ENCODE results near the gene PTPN4. TPM values are rescaled to one million over a fixed set of nuclear protein-coding genes. Genes with fewer than 3 reads are reported as not detected.

PTPN4 gene
- total RNA-seq, 6 donors from 2014 or later: 15.3 to 112 (median 35.9) TPM

- peaks cover 0 to 21% (median 2%) of the 10 kb centered on the region in 4 donors for H3K4me1 ChIP-seq
- DNase-seq (no peak), ATAC-seq (ENCODE audit: low FRiP score in 2 of 2) (peak in 1 of 2 donors; percentile 50)
- 85 to 92% methylated on average over 15 of the region's 15 CpGs for WGBS, 2 donors
- no peaks in the 10 kb centered on the region for H3K27me3 ChIP-seq
- TF ChIP-seq EP300 (IDR thresholded peaks at IDR 0.05) (no peak), POLR2A (IDR thresholded peaks at IDR 0.05) (no peak)
- H3K36me3 ChIP-seq: no peaks in the 10 kb centered on the region
- no peaks in the 10 kb centered on the region for H3K9me3 ChIP-seq
- no peak overlapping the region for H3K4me3 ChIP-seq
- no peak overlapping the region for H3K27ac ChIP-seq
Measured at GRCh38 chr2:119746836-119747686, 12.7 kb upstream of the PTPN4 start.

- ATAC-seq (ENCODE audit: low FRiP score in 2 of 2) (peak in 1 of 2 donors; percentile 69), DNase-seq (no peak)
- Histone ChIP-seq H3K4me3 (no peak overlapping the region), H3K4me1 (peaks cover 0 to 21% (median 2%) of the 10 kb centered on the region in 4 donors), H3K9me3 (no peaks in the 10 kb centered on the region), H3K36me3 (no peaks in the 10 kb centered on the region), H3K27ac (no peak overlapping the region), H3K27me3 (no peaks in the 10 kb centered on the region)
- no peak for TF ChIP-seq POLR2A (IDR thresholded peaks at IDR 0.05)
- TF ChIP-seq POLR2AphosphoS5 (IDR thresholded peaks at IDR 0.05): no peak
- TF ChIP-seq CTCF (IDR thresholded peaks at IDR 0.05): no peak
- TF ChIP-seq EP300 (IDR thresholded peaks at IDR 0.05): no peak
- 82 to 92% methylated on average over 4 of the region's 4 CpGs for WGBS, 2 donors
Measured at GRCh38 chr2:119748135-119748534, 11.6 kb upstream of the PTPN4 start.

- Histone ChIP-seq H3K36me3 (no peaks in the 10 kb centered on the region), H3K27ac (no peak overlapping the region), H3K27me3 (no peaks in the 10 kb centered on the region), H3K4me3 (no peak overlapping the region), H3K9me3 (no peaks in the 10 kb centered on the region), H3K4me1 (peaks cover 0 to 13% (median 6%) of the 10 kb centered on the region in 4 donors)
- ATAC-seq (ENCODE audit: low FRiP score in 2 of 2) (no peak), DNase-seq (no peak)
- TF ChIP-seq POLR2AphosphoS5 (IDR thresholded peaks at IDR 0.05): no peak
- TF ChIP-seq POLR2A (IDR thresholded peaks at IDR 0.05): no peak
- TF ChIP-seq CTCF (IDR thresholded peaks at IDR 0.05): no peak
- TF ChIP-seq EP300 (IDR thresholded peaks at IDR 0.05): no peak
- 100% methylated on average over 1 of the region's 1 CpG for WGBS, 2 donors
Measured at GRCh38 chr2:119749477-119750012, 10.2 kb upstream of the PTPN4 start.

DNA sequence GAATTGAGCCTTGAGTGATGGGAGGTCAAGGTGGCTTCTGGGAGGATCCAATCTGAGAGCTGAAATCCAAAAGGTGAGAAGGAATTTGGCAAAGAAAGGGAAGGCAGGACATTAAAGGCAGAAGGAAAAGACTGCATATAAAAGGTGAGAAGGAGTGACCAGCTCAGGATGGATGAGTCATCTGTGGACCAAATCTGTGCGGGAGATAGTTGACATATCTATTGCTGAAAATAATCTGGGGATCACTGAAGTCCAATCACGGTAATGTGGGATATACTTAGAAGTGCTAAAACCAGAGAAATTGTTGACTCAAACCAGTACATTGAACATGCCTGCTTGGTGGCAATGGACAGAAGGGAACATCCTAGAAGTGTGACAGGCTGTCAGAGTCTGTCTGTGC is 8.0 kb upstream of the PTPN4 start:
- no peak overlapping the region for H3K27ac ChIP-seq
- peaks cover 0 to 8% (median 3%) of the 10 kb centered on the region in 4 donors for H3K4me1 ChIP-seq
- ATAC-seq (ENCODE audit: low FRiP score in 2 of 2): no peak
- WGBS, 2 donors: 77 to 82% methylated on average over 2 of the region's 2 CpGs
- TF ChIP-seq POLR2AphosphoS5 (IDR thresholded peaks at IDR 0.05): no peak
- no peak for TF ChIP-seq CTCF (IDR thresholded peaks at IDR 0.05)
- no peak for TF ChIP-seq EP300 (IDR thresholded peaks at IDR 0.05)
- TF ChIP-seq POLR2A (IDR thresholded peaks at IDR 0.05): no peak
- no peak overlapping the region for H3K4me3 ChIP-seq
- H3K36me3 ChIP-seq: no peaks in the 10 kb centered on the region
- H3K9me3 ChIP-seq: no peaks in the 10 kb centered on the region
- DNase-seq: no peak
- H3K27me3 ChIP-seq: no peaks in the 10 kb centered on the region

DNA sequence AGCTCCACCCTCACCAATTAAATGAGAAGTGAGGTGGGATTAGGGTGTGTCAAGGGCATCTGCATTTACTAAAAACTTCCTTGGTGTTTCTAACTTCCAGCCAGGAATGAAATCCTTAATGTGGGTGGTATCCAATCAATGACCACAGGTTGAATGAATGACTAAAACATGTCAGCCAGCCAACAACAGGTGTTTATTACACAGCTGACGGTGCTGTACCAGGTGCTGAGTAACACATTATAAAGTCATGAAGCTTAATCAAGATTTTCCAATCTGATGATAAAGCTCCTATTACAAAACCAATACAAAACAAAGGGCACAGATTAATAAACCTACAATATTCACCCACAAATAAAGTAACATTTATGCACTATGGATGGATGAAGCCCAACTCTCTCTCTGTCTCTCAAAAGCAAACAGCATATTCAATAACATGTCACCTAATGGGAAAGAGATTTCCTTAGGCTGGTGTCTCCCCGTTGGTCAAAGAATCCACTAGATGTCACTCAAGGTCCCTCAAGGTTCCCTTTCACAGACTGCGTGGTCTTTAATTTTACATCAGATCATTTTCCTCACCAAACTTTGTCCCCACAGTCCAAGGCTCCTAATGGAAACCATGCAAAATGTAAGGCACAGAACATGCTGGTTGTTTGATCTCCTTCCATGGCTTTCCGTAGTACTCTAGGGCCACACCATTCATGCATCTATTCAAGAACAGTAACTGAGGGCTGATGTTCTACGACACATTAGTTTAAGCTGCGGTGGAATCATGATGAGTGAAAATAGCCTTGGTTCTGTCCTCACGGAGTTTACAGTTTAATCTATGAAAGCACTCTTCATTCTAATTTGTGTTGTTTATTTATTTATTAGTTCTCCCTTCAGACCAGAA is 6.4 kb upstream of the PTPN4 start:
- no peaks in the 10 kb centered on the region for H3K36me3 ChIP-seq
- H3K4me3 ChIP-seq: no peak overlapping the region
- peak in 1 of 2 donors; percentile 71 for ATAC-seq (ENCODE audit: low FRiP score in 2 of 2)
- no peak overlapping the region for H3K27ac ChIP-seq
- WGBS, 2 donors: 54 to 55% methylated on average over 7 of the region's 7 CpGs
- H3K9me3 ChIP-seq: no peaks in the 10 kb centered on the region
- TF ChIP-seq CTCF (IDR thresholded peaks at IDR 0.05) (peak in 5 of 6 experiments; percentile 41 to 57 (median 52)), POLR2A (IDR thresholded peaks at IDR 0.05) (no peak)
- no peaks in the 10 kb centered on the region for H3K27me3 ChIP-seq
- peaks cover 0 to 8% (median 5%) of the 10 kb centered on the region in 4 donors for H3K4me1 ChIP-seq
- no peak for DNase-seq
